ENCODE measurements around the gene POLA1. TPM values are rescaled to one million over a fixed set of nuclear protein-coding genes. Genes with fewer than 3 reads are reported as not detected.

Gene POLA1
- total and polyA plus RNA-seq, 2 of the 4 experiments (the other 2 are of a cell fraction), result 4.0 to 15.1 TPM

DNA sequence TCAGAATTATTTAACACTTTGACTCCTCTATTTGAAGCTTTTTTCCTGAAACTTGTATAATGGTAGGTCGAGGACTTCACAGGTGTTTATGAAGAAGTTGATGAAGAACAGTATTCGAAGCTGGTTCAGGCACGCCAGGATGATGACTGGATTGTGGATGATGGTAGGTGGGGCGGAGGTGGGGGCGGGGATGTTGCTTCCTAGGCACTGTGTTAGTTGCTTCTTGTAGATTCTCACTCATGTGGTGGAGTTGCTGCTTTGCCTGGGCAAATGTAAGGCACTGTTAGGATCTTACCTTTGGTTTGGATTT lies 9.4 kb downstream of the POLA1 start:
- no TSS peak for BruUV-seq (replicated peaks)
- dilution Hi-C loops (cut with HindIII; ENCODE audit: low sequenced_read_pairs, unreplicated experiment), result no loop called here
- TF ChIP-seq POLR2A (IDR thresholded peaks at IDR 0.05; ENCODE audit: low read depth, low read length) (no peak), SMC3 (IDR thresholded peaks at IDR 0.05; ENCODE audit: low read depth, low read length) (no peak), RAD21 (IDR thresholded peaks at IDR 0.05; ENCODE audit: low read length) (no peak), MAFK (IDR thresholded peaks at IDR 0.05; ENCODE audit: low read depth, low read length) (no peak), RFX5 (IDR thresholded peaks at IDR 0.05; ENCODE audit: low read depth, low read length) (no peak), CHD1 (IDR thresholded peaks at IDR 0.05; ENCODE audit: low read depth, low read length) (no peak), BHLHE40 (IDR thresholded peaks at IDR 0.05; ENCODE audit: low read depth, low read length) (no peak), NFE2L2 (IDR thresholded peaks at IDR 0.05; ENCODE audit: low read depth, low read length) (no peak), MXI1 (IDR thresholded peaks at IDR 0.05; ENCODE audit: borderline replicate concordance, low read depth, low read length) (no peak)
- TF ChIP-seq, protein P1, sequence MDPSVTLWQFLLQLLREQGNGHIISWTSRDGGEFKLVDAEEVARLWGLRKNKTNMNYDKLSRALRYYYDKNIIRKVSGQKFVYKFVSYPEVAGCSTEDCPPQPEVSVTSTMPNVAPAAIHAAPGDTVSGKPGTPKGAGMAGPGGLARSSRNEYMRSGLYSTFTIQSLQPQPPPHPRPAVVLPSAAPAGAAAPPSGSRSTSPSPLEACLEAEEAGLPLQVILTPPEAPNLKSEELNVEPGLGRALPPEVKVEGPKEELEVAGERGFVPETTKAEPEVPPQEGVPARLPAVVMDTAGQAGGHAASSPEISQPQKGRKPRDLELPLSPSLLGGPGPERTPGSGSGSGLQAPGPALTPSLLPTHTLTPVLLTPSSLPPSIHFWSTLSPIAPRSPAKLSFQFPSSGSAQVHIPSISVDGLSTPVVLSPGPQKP (IDR thresholded peaks at IDR 0.05; ENCODE audit: borderline replicate concordance, low read depth, low read length), result no peak

More for the DNA sequence above, 9.4 kb downstream of the POLA1 start:
- H3K56ac ChIP-seq (ENCODE audit: extremely low read depth, insufficient read depth, low read length), result no peak overlapping the region
- H2AK9ac ChIP-seq (replicated peaks; ENCODE audit: low read depth, low read length, poor library complexity), result no peak overlapping the region
- H3K9me3 ChIP-seq (ENCODE audit: control insufficient read depth, insufficient read depth, low read length), result no peaks in the 10 kb centered on the region
- no peaks in the 10 kb centered on the region for H4K20me1 ChIP-seq (ENCODE audit: insufficient read depth, low read length)
- no peak overlapping the region for H2BK20ac ChIP-seq (ENCODE audit: low read depth, low read length)
- ChIA-PET CTCF (no interaction called here), POLR2A (ENCODE audit: unreplicated experiment) (no interaction called here)
- H2AFZ ChIP-seq (replicated peaks; ENCODE audit: low read length, poor library complexity), result no peak overlapping the region
- H4K91ac ChIP-seq (ENCODE audit: insufficient read depth, low read depth, low read length), result no peak overlapping the region
- H4K8ac ChIP-seq (ENCODE audit: low read depth in 2 of 2, low read length in 2 of 2), result no peak overlapping the region
- H3K18ac ChIP-seq (ENCODE audit: low read depth, low read length), result no peak overlapping the region
- H2BK120ac ChIP-seq (ENCODE audit: low read depth, low read length), result no peak overlapping the region
- no peak overlapping the region for H3K4me3 ChIP-seq (ENCODE audit: insufficient read depth, low read depth, low read length)
- H3K23ac ChIP-seq (ENCODE audit: low read depth, low read length), result no peak overlapping the region
- no peak overlapping the region for H3K27ac ChIP-seq (ENCODE audit: insufficient read depth, low read length)
- H3K9ac ChIP-seq (ENCODE audit: low read depth, low read length), result no peak overlapping the region
- H2AK5ac ChIP-seq (ENCODE audit: low read depth, low read length), result no peak overlapping the region
- WGBS, 2 experiments (ENCODE audit: extremely low coverage in 2 of 2, insufficient read length in 1 of 2), result no CpG with 5 or more reads among the region's 5 CpGs
- no peaks in the 10 kb centered on the region for H3K9me1 ChIP-seq (ENCODE audit: insufficient read depth, low read length)
- no peak overlapping the region for H4K5ac ChIP-seq (ENCODE audit: low read depth, low read length)
- H3K27me3 ChIP-seq (ENCODE audit: control insufficient read depth, insufficient read depth, low read length), result no peaks in the 10 kb centered on the region
- H3K36me3 ChIP-seq (ENCODE audit: control insufficient read depth, insufficient read depth, low read length), result 0 out of 2 replicates have a peak, but pooled peaks cover 1% of the 10 kb centered on the region
- no peaks in the 10 kb centered on the region for H3K79me1 ChIP-seq (ENCODE audit: low read depth in 1 of 2, low read length in 2 of 2)
- intact Hi-C loops (cut with micrococcal nuclease) (no loop called here), in situ Hi-C loops (cut with MboI; ENCODE audit: low sequenced_read_pairs) (no loop called here)
- H2BK5ac ChIP-seq (ENCODE audit: low read depth, low read length, poor library complexity, severe bottlenecking), result no peak overlapping the region
- H3K4ac ChIP-seq (ENCODE audit: low read depth, low read length), result no peak overlapping the region
- no peak overlapping the region for H2BK15ac ChIP-seq (ENCODE audit: low read depth, low read length)
- H3K14ac ChIP-seq (replicated peaks; ENCODE audit: low read depth, low read length), result no peak overlapping the region
- H3K4me2 ChIP-seq (ENCODE audit: low read depth, low read length), result no peak overlapping the region
- DNase-seq, result no peak
- no peaks in the 10 kb centered on the region for H3K4me1 ChIP-seq (ENCODE audit: control insufficient read depth, insufficient read depth, low read length)
- no peak for ATAC-seq (ENCODE audit: low read depth)

Data from IMR-90 (cell line).